ENCODE results near the gene FOXP3. TPM values are rescaled to one million over a fixed set of nuclear protein-coding genes. Genes with fewer than 3 reads are reported as not detected.

The FOXP3 gene
- total RNA-seq, 4 donors from 2014 or later, result 0.26 to 1.0 (median 0.62) TPM; not detected in 1

DNA sequence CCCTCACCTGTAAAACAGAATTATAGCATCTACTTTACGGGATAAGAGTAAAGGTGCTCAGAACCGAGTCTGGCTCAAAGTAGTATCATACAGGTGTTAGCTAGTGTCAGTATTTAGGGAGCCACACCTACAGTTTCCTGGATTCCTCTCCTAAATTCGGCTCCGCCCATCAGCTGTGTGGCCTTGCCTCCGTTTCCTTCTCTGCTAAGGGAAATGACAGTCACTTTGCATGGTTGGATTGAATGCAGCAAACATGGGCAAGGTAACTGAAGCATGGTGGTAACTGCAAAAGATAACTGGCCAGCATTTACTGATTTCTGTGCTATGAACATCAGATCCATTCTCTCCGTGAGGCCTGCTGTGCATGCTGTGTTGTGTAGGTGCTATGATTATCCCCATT lies 7.9 kb upstream of the FOXP3 start:
- Histone ChIP-seq H3K9me3 (no peaks in the 10 kb centered on the region), H3K27me3 (no peaks in the 10 kb centered on the region), H3K36me3 (no peaks in the 10 kb centered on the region), H3K27ac (no peak overlapping the region), H3K4me3 (peak overlapping the region; percentile 5), H3K4me1 (peaks cover 41% of the 10 kb centered on the region)
- WGBS, result 41% methylated on average over 6 of the region's 6 CpGs
- peak in 1 of 2 donors; percentile 19 for DNase-seq (ENCODE audit: low spot score in 2 of 2)
- TF ChIP-seq POLR2A (IDR thresholded peaks at IDR 0.05) (no peak), POLR2AphosphoS5 (IDR thresholded peaks at IDR 0.05) (no peak), EP300 (IDR thresholded peaks at IDR 0.05) (no peak)
- TF ChIP-seq, protein P1, sequence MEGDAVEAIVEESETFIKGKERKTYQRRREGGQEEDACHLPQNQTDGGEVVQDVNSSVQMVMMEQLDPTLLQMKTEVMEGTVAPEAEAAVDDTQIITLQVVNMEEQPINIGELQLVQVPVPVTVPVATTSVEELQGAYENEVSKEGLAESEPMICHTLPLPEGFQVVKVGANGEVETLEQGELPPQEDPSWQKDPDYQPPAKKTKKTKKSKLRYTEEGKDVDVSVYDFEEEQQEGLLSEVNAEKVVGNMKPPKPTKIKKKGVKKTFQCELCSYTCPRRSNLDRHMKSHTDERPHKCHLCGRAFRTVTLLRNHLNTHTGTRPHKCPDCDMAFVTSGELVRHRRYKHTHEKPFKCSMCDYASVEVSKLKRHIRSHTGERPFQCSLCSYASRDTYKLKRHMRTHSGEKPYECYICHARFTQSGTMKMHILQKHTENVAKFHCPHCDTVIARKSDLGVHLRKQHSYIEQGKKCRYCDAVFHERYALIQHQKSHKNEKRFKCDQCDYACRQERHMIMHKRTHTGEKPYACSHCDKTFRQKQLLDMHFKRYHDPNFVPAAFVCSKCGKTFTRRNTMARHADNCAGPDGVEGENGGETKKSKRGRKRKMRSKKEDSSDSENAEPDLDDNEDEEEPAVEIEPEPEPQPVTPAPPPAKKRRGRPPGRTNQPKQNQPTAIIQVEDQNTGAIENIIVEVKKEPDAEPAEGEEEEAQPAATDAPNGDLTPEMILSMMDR (IDR thresholded peaks at IDR 0.05), result no peak

GRCh38 chrX:49271341-49271740 lies 6.8 kb upstream of the FOXP3 start:
- DNase-seq (ENCODE audit: low spot score in 2 of 2), result peak in 1 of 2 donors; percentile 16
- no peak overlapping the region for H3K4me3 ChIP-seq
- no peaks in the 10 kb centered on the region for H3K27me3 ChIP-seq
- no peak for TF ChIP-seq POLR2AphosphoS5 (IDR thresholded peaks at IDR 0.05)
- TF ChIP-seq, protein P1 (IDR thresholded peaks at IDR 0.05), result no peak
- TF ChIP-seq POLR2A (IDR thresholded peaks at IDR 0.05), result no peak
- TF ChIP-seq EP300 (IDR thresholded peaks at IDR 0.05), result no peak
- no peaks in the 10 kb centered on the region for H3K9me3 ChIP-seq
- no peaks in the 10 kb centered on the region for H3K36me3 ChIP-seq
- 90% methylated on average over 2 of the region's 2 CpGs for WGBS
- no peak overlapping the region for H3K27ac ChIP-seq
- peaks cover 33% of the 10 kb centered on the region for H3K4me1 ChIP-seq

GRCh38 chrX:49270249-49270921 lies 5.9 kb upstream of the FOXP3 start:
- WGBS, result 46% methylated on average over 31 of the region's 66 CpGs

GRCh38 chrX:49269767-49270248 lies 5.3 kb upstream of the FOXP3 start, which contains the start of gene PPP1R3F:
Gene PPP1R3F (plus strand): TSS chrX:49269793. CDS start chrX:49269870, 77 bp downstream.
- TF ChIP-seq POLR2A (IDR thresholded peaks at IDR 0.05), result peak in 1 of 2 donors; percentile 72
- no peak for TF ChIP-seq EP300 (IDR thresholded peaks at IDR 0.05)
- no peak for TF ChIP-seq POLR2AphosphoS5 (IDR thresholded peaks at IDR 0.05)
- whole genome bisulfite sequencing, result 43% methylated on average over 63 of the region's 70 CpGs
- no peaks in the 10 kb centered on the region for H3K9me3 ChIP-seq
- DNase-seq (ENCODE audit: low spot score in 2 of 2), result no peak
- no peaks in the 10 kb centered on the region for H3K27me3 ChIP-seq
- no peaks in the 10 kb centered on the region for H3K36me3 ChIP-seq
- peaks cover 33% of the 10 kb centered on the region for H3K4me1 ChIP-seq
- H3K4me3 ChIP-seq, result peak within 1 kb of the TSS; percentile 71
- H3K27ac ChIP-seq, result peak within 1 kb of the TSS; percentile 94

More at GRCh38 chrX:49270249-49270921, 5.9 kb upstream of the FOXP3 start:
- H3K4me1 ChIP-seq, result peaks cover 33% of the 10 kb centered on the region
- peak overlapping the region; percentile 94 for H3K27ac ChIP-seq
- H3K4me3 ChIP-seq, result peak overlapping the region; percentile 71
- peak in 1 of 2 donors; percentile 66 for DNase-seq (ENCODE audit: low spot score in 2 of 2)
- H3K36me3 ChIP-seq, result no peaks in the 10 kb centered on the region
- no peaks in the 10 kb centered on the region for H3K9me3 ChIP-seq
- TF ChIP-seq POLR2AphosphoS5 (IDR thresholded peaks at IDR 0.05), result no peak
- TF ChIP-seq, protein P1 (IDR thresholded peaks at IDR 0.05), result no peak
- no peak for TF ChIP-seq EP300 (IDR thresholded peaks at IDR 0.05)
- TF ChIP-seq POLR2A (IDR thresholded peaks at IDR 0.05), result no peak
- H3K27me3 ChIP-seq, result no peaks in the 10 kb centered on the region

GRCh38 chrX:49269010-49269766 lies 4.7 kb upstream of the FOXP3 start:
- Histone ChIP-seq H3K4me3 (peak overlapping the region; percentile 71), H3K27ac (peak overlapping the region; percentile 94), H3K4me1 (peaks cover 33% of the 10 kb centered on the region), H3K27me3 (no peaks in the 10 kb centered on the region), H3K36me3 (no peaks in the 10 kb centered on the region), H3K9me3 (no peaks in the 10 kb centered on the region)
- TF ChIP-seq POLR2A (IDR thresholded peaks at IDR 0.05) (no peak), EP300 (IDR thresholded peaks at IDR 0.05) (no peak), POLR2AphosphoS5 (IDR thresholded peaks at IDR 0.05) (no peak)
- TF ChIP-seq, protein P1 (IDR thresholded peaks at IDR 0.05), result no peak
- 41% methylated on average over 45 of the region's 45 CpGs for WGBS
- DNase-seq (ENCODE audit: low spot score in 2 of 2), result peak; percentile 98 to 99
